ELF-1 (cell line): ENCODE measurements around the gene ITGB5.

Experiments used
- DNase-seq: peaks from one replicate; pipeline ENCODE4 v3.0.0-alpha.2; 2016; ENCODE audit warnings: low read depth, low spot score

The ITGB5 gene

DNA sequence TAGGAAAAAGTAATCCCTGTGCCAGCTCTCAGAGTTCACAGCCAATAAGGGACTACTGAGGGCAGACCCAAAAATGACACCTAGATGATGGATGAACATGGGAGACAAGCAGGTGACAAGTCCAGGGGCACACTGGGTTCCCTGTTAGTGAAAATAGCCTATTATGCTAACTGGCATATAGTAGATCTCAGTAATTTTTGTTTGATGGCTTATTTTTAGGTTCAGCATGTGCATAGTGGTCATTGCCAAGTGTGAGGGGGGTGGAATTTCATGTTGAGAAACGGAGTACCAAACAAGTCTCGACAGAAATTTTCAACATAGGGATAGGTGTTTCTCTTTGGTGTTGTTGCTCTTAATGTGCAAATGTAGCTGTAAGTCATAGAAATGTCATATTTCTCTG, 6.4 kb upstream of the ITGB5 start:
- no peak for DNase-seq

DNA sequence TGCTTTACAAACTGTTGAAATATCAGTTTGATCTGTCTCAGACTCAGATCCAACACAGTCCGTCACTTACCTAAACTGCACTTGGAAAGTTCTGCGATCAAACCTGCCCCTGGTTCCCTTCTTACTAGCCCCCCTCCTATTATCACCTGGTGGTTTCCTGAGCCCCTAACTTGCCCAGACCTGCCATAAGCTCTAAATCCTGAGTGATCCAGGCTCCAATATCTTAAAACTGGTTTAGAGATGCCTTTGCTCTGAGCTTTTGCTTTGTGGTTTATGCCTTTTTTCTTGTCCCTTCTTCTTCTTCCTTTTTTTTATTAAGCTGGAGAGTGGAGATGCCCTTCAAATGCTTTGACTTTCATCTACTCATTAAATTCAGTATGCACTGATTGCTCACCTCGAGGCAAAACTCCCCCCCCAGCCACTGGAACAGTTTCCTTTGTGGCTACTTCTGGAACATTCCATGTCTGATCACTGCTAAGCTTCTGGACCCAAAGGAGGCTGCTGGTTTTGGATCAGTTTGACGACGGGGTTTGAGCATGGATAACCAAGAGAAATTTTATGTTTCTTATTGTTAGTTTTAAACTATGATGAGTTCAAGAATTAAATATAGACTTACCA, 3.5 kb upstream of the ITGB5 start:
- DNase-seq = no peak

DNA sequence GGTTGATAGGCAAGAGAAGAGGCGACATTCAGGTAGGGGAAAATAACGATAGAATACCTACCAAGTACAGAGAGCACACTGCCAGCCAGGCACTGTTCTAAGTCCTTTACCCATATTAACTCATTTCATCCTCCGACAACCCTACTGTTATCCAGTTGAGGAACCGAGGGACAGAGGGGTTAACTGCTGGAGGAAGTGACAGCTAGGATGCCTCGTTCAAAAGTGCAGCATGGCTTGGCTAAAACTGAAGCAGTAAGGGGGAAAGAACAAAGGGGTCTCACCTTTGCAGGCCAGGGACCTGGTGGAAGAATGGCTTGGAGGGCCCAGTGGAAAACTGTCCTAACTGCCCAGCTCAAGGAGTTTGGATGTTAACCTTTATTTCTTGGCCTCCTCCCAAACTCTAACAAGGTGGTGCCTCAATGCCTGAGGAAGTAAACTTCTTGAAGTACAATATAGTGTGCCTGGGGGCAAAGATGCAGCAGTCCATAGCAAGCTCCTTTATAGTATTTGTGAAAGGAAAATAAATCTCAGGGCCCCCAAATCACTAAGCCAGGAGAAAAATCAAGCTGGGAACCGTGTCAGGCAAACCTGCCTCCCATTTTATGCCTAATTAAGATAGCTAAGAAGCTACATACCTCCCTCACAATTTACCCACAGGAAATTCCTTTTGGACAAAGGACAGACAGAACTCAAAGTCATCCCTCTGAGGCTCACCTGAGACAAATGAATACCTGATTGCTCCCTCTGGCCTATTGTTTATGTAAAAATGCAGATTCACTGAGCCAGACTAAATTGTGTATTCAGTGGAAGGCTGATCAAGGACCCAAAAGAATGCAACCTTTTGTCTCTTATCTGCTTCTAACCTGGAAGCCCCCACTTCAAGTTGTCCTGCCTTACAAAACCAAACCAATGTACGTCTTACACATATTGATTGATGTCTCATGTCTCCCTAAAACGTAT, 1.6 kb upstream of the ITGB5 start:
- peak; percentile 75 for DNase-seq

DNA sequence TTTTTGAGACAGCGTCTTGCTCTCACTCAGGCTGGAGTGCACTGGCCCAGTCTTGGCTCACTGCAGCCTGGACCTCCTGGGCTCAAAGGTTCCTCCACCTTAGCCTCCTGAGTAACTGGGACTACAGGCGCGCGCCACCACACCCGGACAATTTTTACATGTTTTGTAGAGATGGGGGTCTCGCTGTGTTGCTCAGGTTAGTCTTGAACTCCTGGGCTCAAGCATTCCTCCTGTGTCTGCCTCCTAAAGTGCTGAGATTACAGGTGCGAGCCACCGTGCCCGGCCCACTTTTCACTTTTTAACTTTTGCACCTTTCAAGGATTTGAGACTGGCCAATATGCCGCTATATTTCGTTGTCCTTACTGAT, 750 bp upstream of the ITGB5 start:
- DNase-seq = no peak

DNA sequence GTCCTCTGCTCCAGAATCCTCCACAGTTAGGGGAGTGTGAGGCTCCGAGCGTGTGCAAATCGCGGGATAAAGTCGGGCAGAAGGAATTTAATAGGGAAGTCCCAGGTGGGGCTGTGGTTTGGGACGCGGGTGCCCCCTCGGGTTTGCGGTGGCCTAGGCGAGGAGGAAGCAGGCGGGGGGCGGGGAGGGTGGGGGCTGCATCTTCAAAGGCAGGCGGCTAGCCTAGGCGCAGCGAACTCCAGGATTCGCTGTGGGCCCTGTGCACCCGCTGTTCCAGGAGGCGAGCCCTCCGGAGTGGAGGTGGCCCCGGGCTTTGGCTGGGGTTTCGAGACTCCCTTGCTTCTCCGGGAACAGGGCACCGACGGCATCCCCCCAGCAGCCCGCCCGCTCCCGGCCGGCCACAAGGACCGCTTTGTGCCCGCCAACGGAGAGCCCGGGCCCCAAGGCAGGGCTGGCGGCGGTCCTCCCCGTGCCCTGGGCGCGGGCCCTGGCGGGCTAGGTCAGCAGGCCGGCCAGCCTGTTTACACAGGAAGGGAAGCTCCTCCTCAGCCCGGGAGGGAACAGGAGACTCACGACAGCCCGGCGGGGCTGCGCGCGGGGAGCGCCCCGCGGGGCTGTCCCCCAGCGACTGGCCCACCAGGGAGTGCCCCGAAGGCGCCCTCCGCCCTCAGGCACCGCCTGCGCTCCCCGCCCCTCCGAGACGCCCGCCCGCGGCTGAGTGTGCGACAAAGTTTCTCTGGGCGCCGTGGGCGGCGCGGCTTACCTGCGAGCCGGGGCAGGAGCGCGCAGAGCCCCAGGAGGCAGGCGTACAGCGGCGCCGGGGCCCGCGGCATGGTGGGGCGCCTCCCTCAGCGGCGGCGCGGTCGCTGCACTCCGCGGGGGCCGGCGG, 753 bp downstream of the ITGB5 start:
- peak; percentile 76 for DNase-seq

DNA sequence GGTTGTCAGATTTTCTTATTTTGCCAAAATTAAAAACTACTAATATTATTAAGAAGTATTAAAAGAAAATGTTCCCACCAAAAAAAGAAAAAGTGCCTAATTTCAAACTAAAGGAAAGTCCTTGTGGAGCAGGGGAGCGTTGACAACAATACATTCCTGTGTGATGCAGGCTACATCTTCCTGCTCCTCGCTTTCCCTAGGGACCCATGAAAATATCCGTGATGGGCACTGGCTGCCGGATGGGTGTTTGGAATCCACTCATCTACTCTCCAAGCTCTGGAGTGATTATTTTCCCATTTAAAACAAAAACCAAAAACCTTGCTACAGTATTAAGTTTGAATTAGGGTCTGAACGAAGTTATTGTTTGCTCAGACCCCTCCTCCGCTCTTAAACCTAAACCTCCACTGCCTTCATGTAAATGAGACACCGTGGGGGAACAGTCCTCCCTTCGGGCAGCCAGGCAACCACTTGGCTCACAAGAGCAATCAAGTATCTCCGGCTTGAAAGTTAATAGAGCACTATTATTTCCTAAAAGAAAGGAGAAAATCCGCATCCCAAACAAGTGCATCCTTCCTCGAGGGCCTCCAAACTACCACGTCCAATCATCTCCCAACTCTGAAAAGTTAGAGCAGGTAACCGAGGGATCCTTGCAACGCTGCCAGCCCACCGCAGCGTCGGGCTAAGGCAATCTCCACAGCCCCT, 1.5 kb downstream of the ITGB5 start:
- peak; percentile 60 for DNase-seq

DNA sequence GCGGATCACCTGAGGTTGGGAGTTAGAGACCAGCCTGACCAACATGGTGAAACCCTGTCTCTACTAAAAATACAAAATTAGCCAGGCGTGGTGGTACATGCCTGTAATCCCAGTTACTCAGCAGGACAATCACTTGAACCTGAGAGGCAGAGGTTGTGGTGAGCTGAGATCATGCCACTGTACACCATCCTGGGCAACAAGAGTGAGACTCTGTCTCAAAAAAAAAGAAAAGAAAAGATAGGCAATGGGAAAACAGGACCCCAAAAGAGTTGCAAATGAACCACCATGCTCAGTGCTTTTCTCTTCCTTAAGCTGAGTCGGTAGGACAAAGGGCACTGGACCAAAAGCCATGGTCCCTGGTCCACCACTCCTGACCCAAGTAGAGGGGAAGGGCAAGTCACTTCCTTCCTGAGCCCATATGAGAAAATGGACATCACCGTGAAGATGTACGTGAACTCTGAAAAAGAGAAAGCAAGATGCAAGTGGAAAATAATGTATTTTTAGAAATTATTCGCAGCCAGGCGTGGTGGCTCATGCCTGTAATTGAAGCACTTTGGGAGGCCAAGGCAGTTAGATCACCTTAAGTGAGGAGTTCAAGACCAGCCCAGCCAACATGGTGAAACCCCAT, 2.6 kb downstream of the ITGB5 start:
- no peak for DNase-seq

DNA sequence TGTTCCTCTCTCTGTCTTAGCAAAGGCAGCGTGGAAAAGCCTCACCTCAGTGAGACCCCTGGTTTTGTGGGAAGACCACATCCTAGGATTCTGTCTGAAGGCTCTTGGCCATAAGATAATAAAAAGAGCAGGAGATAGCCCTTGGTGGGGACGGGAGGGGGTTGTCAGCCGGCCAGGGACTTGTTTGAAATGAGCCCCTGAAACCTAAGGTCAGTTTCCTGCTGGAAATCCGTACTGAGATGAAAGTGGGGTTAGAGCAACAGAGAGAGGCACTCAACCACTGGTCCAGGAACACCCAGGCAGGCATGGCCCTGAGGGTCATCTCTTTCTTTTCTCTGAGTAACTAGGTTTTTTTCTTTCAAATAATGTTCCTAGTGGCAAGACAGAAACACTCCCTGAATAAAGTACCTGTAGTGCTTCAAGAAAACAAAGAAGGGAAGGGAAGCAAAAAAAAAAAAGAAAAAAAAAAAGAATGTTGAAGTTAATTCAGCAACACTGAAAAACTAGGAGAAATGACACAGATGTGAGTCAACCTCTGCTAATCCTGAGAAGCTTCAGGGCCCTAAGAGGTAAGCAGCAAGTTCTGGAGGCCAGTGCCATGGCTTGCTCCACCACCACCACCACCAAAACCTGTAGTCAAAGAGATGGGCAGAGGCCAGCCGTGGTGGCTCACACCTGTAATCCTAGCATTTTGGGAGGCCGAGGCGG, 3.2 kb downstream of the ITGB5 start:
- DNase-seq = peak; percentile 39

DNA sequence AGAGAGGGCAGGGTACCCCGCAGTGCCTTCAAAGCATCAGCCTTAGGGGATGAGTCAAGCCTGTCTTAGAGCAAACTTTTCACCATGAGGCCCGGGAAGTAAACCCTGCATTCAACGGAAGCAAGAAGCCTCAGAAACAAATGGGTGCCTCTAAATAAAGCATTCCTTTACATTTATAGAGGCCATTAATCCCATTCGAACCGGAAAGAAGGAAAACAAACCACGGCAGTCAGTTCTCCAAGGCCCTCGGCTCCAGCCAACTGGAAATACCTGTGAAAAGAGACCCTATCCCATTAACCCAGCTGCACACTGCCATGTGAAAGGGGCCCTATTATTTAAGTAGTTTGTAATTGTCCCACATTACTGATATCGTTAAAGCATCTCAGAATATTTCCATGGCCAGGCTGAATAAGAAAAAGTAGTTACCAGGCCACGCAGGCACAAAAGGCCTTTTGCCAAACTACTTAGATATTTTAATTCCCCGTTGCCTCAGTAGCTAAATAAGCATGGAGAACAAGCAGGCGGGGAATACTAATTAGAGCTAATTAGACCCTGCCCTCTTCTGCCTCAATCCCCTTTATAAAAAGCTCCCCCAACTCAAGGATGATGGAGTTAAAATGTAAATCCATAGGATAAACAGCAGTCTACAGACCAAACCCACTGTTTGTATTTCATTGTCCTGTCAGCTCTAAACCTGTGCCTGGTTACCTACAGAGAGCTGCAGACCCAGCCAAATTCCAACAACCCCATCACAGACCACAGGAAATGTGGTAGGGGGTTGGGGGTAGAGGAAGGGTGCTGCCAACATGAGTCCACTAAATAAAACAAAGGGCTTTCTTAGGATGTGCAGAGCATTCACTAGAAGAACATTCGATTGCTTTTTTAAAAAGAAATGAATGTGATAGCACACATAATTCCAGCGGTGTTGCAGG, 4.1 kb downstream of the ITGB5 start:
- DNase-seq = peak; percentile 37

DNA sequence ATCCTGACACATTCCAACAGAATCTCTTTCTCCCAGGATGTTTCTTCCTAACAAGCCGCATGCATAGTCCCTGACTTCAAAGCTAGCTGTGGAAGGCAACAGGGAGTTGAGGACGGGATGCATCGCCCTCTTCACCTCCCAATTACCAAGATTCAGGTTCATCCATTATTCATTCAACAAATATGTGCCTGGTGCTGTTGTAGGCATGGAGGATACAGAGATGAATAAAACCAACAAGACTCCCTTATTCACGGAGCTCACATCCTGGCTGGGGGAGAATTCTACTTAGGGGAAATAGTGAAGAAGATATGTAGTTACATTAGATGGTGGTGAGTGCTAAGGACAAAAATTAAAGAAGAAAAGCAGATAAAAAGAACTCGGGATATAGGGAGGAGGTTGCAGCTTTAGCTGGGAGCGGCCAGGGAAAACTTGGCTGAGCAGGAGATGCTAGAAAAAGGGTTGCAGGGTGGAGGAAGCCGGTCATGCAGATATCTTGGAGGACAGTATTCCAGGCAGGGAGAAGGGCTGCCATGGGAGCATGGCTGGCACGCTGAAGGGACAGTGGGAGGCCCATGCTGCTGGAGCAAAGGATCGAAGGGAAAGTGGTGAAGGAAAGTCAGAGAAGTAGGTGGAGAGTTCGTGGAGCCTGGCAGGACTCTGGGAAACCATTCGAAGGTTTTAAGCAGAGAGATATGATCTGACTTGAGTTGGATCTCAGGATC, 5.0 kb downstream of the ITGB5 start:
- no peak for DNase-seq

DNA sequence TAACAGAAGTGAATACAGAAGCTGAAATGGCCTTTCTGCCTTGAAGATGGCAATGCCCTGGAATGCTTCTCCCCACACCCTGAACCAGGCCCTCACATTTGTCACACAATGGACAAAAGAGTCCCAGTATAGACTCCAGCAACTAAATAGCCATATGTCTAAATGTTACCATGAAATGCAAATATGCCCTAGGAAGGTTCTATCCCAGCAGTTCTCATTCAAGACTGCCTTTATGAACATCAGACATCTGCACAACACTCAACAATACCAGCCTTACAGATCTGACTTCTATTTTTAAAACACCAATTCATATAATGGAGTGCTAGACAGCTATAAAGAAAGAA, 7.9 kb downstream of the ITGB5 start:
- no peak for DNase-seq

DNA sequence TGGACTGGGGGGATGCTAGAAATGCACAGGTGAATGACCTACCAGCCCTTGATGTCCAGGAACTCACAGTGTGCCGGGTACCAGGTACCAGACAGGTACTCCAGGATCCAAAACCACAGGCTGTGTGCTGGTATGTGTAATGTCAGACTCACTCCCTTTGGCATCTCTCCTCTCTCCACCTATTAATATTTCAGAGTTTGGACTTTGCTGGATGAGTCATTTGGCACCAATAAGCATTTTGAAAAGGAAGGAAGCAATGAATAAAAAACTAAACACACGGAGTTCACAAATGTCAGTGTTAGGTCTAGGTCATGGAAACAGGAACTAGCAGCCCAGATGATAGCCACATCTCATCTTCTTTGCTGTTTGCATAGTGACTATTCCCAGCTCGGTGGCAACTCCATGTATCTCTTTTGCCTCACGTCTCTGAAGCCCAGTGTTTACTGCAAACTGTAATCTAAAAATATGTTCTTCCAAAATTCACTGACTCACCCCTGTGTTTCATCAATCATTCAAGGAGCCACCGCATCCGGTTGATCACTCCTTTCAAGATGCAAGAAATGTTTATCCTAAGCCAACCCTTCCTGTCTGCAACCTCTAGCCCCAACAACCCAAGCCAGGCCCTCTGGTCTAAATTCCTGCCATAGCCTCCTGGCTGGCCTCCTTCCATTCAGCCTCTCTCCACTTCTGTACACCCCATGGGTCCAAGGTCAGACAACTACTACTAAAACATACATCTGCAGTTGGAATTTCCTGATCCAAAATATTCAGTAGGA, 8.4 kb downstream of the ITGB5 start:
- peak; percentile 28 for DNase-seq

DNA sequence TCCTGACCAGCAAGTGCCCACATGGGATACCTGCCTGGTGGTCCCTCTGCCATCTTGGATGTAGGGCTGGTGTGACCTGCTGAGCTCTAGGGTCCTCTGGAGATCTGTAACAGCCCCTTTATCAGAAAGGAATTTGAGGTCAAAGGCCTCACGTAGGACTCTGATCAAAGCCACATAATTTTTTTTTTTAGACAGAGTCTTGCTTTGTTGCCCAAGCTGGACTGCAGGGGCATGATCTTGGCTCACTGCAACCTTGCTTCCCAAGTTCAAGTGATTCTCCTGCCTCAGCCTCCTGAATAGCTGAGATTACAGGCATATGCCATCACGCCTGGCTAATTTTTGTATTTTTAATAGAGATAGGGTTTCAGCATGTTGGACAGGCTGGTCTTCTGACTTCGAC, 9.5 kb downstream of the ITGB5 start:
- no peak for DNase-seq

DNA sequence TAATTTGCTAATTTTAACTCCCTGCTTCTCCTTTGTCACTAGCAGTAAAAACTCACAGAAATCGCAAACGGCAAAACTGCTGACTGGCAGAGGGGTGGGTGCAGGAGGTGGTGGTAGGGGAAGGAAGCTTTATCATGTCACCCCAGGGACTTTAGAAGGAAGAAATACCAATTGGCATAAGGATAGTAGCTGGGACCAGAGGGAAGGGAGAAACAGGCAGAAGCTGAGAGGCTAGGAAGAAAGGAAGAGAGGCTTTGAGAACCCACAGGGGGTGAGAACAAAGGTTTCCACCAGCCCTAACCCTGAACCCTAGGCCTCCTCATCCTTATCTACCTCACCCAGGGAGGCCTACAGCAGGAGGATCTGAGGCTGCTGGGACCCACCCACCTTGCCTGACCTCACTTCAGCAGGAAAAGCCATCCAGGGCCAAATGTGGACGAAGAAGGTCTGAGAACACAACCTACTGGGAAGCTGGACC, 10.7 kb downstream of the ITGB5 start:
- peak; percentile 55 for DNase-seq

DNA sequence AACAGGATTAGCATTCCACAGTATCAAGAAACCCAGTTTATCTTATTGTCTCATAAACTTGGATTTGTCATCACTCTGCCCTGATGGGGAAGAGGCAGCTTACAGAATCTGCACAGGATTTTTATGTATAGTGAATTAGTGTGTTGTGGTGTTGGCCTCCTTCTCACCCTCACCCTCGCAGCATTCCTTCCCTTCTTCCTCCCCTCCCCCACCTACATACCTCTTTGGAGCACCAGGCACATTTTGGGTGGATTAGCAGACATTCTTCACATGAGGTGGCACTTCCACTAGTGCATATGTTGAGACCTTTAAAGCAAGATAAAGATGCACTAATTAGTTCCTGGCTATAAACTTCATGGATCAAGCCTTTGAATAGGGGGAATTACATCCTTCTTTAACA, 13.9 kb downstream of the ITGB5 start:
- peak; percentile 46 for DNase-seq

DNA sequence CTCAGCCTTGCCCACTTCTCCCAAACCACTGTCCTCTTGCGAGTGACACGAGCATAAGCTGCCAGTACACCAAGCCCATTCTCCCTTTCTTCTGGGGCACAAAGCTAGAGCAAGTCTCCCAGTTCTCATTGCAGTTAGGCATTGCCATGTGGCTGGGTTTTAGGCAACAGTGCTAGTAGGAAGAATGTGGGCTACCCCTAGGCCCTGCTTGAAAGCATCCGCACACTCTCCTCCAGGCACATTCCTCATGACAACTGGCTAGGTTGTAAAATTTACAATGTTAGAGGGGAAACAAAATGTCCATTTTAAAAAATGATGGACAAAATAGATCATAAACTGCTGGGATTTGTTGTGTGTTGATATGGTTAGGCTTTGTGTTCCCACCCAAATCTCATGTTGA, 19.7 kb downstream of the ITGB5 start:
- DNase-seq = peak; percentile 25

DNA sequence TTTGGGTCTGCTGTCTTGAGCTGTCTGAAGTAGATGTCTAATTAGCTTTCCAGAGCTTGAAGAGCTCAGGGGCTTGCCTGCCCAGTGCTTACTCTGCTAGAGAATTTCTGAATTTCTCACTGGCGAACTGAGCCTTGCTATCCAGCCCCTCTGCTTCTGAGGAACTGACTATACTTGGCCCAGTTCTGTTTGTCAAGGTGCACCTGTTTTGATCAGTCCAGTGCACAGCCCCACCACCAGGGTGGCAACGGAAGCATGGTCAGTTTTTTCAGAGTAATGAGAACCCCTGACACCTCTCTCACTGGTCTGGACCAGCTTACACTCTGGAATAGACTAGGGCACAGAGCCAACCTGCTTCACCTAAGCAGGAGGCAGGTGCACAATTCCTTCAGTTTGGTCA, 25.2 kb downstream of the ITGB5 start:
- DNase-seq = no peak

DNA sequence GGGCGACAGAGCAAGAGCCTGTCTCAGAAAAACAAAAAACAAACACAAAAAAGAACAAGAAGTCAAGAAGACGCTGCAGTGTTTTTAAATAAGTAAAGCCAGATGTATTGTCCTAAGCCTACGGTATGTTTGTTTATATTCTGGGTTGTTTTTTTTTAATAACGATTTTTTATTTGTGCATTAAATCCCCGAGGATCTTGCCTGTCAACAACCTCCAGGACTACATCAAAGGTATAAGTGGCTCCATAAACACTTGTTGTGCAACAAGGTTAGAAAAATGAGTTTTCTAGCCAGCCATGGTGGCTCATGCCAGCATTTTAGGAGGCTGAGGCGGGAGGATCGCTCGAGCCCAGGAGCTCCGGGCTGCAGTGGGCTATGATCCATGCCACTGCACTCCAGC, 26.1 kb downstream of the ITGB5 start:
- DNase-seq = no peak
